GM12878 (cell line): ENCODE measurements around the gene ARL14EP. TPM values are rescaled to one million over a fixed set of nuclear protein-coding genes. Genes with fewer than 3 reads are reported as not detected.

Experiments
- ATAC-seq: fragments of 200-7000 bp; cut with Tn5 transposase; 3 replicates; pipeline ENCODE4 v1.9.1; 2020; ENCODE audit warnings: mild to moderate bottlenecking, moderate library complexity
- BruUV-seq: library from RNA; stranded (reverse); fragments of 400-500 nt; replicated peaks from 2 replicates; lab custom pipeline; 2021; lab: Mats Ljungman, UMichigan
- CTCF ChIA-PET: fragments of 300-600 bp; sonication (Branson Sonifier 250); formaldehyde crosslinking; extraction: SDS; loops from one replicate; lab custom pipeline; 2021; ENCODE audit warnings: inconsistent platforms; lab: Yijun Ruan, JAX
- POLR2A ChIA-PET: fragments of 350-600 bp; formaldehyde crosslinking; extraction: SDS; loops from one replicate; lab custom pipeline; 2021; ENCODE audit warnings: inconsistent platforms; lab: Charles Lee
- RAD21 ChIA-PET: fragments of 300-600 bp; sonication (Branson Sonifier 250); formaldehyde crosslinking; loops from one replicate; lab custom pipeline; 2023; ENCODE audit warnings: antibody characterized with exemption; ENCODE audit not compliant: unreplicated experiment; lab: Charles Lee
- SMC1A ChIA-PET: fragments of 300-600 bp; sonication (Branson Sonifier 250); formaldehyde crosslinking; loops from one replicate; lab custom pipeline; 2023; ENCODE audit not compliant: unreplicated experiment, uncharacterized antibody; lab: Charles Lee
- DNase-seq: peaks from one replicate; pipeline ENCODE4 v3.0.0-alpha.2; 2011; ENCODE audit warnings: low read depth, low spot score
- FAIRE-seq: peaks from 3 replicates; lab custom pipeline; 2011; peaks lifted over from hg19 to GRCh38; lab: Jason Lieb, UNC
- H2AFZ ChIP-seq: 2 replicates; pipeline ENCODE4 v1.6.0; 2011; ENCODE audit warnings: low read depth, low read length, control low read depth; ENCODE audit not compliant: control insufficient read depth
- H3K27ac ChIP-seq: 2 replicates; pipeline ENCODE4 v1.5.1; 2011; ENCODE audit warnings: control low read depth; ENCODE audit not compliant: control insufficient read depth, insufficient read depth
- H3K27me3 ChIP-seq, 2 experiments: replicated peaks in 1 of 2; 2 replicates each; pipeline versions ENCODE4 v1.6.0 to v1.6.1; 2011; ENCODE audit warnings: low read length in 1 of 2; ENCODE audit not compliant: control insufficient read depth in 2 of 2, insufficient read depth in 2 of 2
- H3K36me3 ChIP-seq, 2 experiments: 2 replicates each; pipeline ENCODE4 v1.5.1; 2011; ENCODE audit warnings: low read length in 1 of 2; ENCODE audit not compliant: control insufficient read depth in 2 of 2, insufficient read depth in 2 of 2
- H3K4me1 ChIP-seq: 2 replicates; pipeline ENCODE4 v1.6.1; 2011; ENCODE audit warnings: mild to moderate bottlenecking, low read length, moderate library complexity, mixed read lengths; ENCODE audit not compliant: control insufficient read depth, insufficient read depth
- H3K4me2 ChIP-seq: 2 replicates; pipeline ENCODE4 v1.6.0; 2011; ENCODE audit warnings: control low read depth; ENCODE audit not compliant: control insufficient read depth, insufficient read depth
- H3K4me3 ChIP-seq: fragments of 200-600 bp; sonication (generic); 2 replicates; pipeline ENCODE4 v1.5.1; 2016
- H3K79me2 ChIP-seq: 2 replicates; pipeline ENCODE4 v1.6.0; 2011; ENCODE audit warnings: low read length; ENCODE audit not compliant: control insufficient read depth, insufficient read depth
- H3K9ac ChIP-seq: 2 replicates; pipeline ENCODE4 v1.8.0; 2011; ENCODE audit warnings: low read length, control low read depth, mixed read lengths; ENCODE audit not compliant: control insufficient read depth, insufficient read depth
- H3K9me3 ChIP-seq: replicated peaks from 3 replicates; pipeline ENCODE4 v1.5.1; 2011; ENCODE audit warnings: mild to moderate bottlenecking, low read length; ENCODE audit not compliant: control insufficient read depth, insufficient read depth
- H4K20me1 ChIP-seq: 2 replicates; pipeline ENCODE4 v1.6.0; 2011; ENCODE audit not compliant: control insufficient read depth, insufficient read depth
- ESRRA ChIP-seq: IDR thresholded peaks from 2 replicates; pipeline ENCODE4 v1.6.1; 2012; ENCODE audit warnings: mild to moderate bottlenecking, low read length, improper control_type of control experiment
- EZH2 ChIP-seq: IDR thresholded peaks from 2 replicates; pipeline ENCODE4 v1.6.1; 2012; ENCODE audit warnings: low read depth, mild to moderate bottlenecking, control low read depth, inconsistent platforms, low read length, borderline replicate concordance; ENCODE audit not compliant: control insufficient read depth
- HCFC1 ChIP-seq: fragments of 150-350 bp; IDR thresholded peaks from 2 replicates; pipeline ENCODE4 v1.6.1; 2014; ENCODE audit warnings: low read length
- HDAC2 ChIP-seq: fragments of 200-600 bp; sonication (generic); IDR thresholded peaks from 2 replicates; pipeline ENCODE4 v1.6.1; 2017
- HDAC6 ChIP-seq: fragments of 200-600 bp; sonication (generic); IDR thresholded peaks from one replicate; pipeline ENCODE4 v1.8.0; 2017; ENCODE audit warnings: antibody characterized with exemption; ENCODE audit not compliant: unreplicated experiment
- IKZF1 ChIP-seq: fragments of 450-650 bp; conservative IDR thresholded peaks from 2 replicates; pipeline ENCODE4 v1.6.1; 2017; ENCODE audit warnings: antibody characterized with exemption, mild to moderate bottlenecking
- IRF5 ChIP-seq: fragments of 450-650 bp; IDR thresholded peaks from 2 replicates; pipeline ENCODE4 v1.6.1; 2017; ENCODE audit warnings: borderline replicate concordance
- KAT2A ChIP-seq: conservative IDR thresholded peaks from 2 replicates; pipeline ENCODE4 v1.6.1; 2011; ENCODE audit warnings: low read depth, low read length; ENCODE audit not compliant: control insufficient read depth
- MEF2B ChIP-seq: fragments of 450-650 bp; IDR thresholded peaks from 2 replicates; pipeline ENCODE4 v1.6.1; 2018; ENCODE audit warnings: mild to moderate bottlenecking, moderate library complexity; ENCODE audit not compliant: partially characterized antibody, poor library complexity, severe bottlenecking
- MLLT1 ChIP-seq: fragments of 450-650 bp; IDR thresholded peaks from 2 replicates; pipeline ENCODE4 v1.6.1; 2016; ENCODE audit warnings: mild to moderate bottlenecking
- RUNX3 ChIP-seq: IDR thresholded peaks from 2 replicates; pipeline ENCODE4 v1.6.1; 2012; ENCODE audit warnings: low read length, inconsistent platforms
- STAT3 ChIP-seq: IDR thresholded peaks from 2 replicates; pipeline ENCODE4 v1.6.1; 2011; ENCODE audit warnings: low read depth, low read length, improper control_type of control experiment
- ZBTB40 ChIP-seq: fragments of 450-650 bp; IDR thresholded peaks from 2 replicates; pipeline ENCODE4 v1.6.1; 2016; ENCODE audit warnings: mild to moderate bottlenecking, moderate library complexity, borderline replicate concordance
- ZNF687 ChIP-seq: fragments of 450-650 bp; IDR thresholded peaks from 2 replicates; pipeline ENCODE4 v1.6.1; 2017; ENCODE audit warnings: mild to moderate bottlenecking, moderate library complexity
- WGBS: methylation state at CpG from one replicate; pipeline ENCODE4 v1.1.6; 2016; ENCODE audit warnings: low lambda C conversion rate; ENCODE audit not compliant: insufficient replicate concordance, insufficient coverage; ENCODE audit errors: missing lambda C conversion rate; 5-methylcytosine and 5-hydroxymethylcytosine counted together
- in situ Hi-C: fragments of 300-500 bp; cut with MboI; formaldehyde crosslinking; loops from 9 replicates; pipeline ENCODE4 v1.14.3; 2018; ENCODE audit warnings: mixed read lengths
- intact Hi-C: fragments of 100-400 bp; cut with micrococcal nuclease; formaldehyde crosslinking; loops from one replicate; pipeline ENCODE4 v1.14.2; 2022; ENCODE audit not compliant: unreplicated experiment
- polyA plus RNA-seq, 11 experiments: library from polyadenylated mRNA; depleted of rRNA in 4 of 11; unstranded in 6 of 11; stranded (reverse) in 5 of 11; fragments of >200 nt; fragmentation: Nextera tagmentation in 4 of 11; fragmentation: Illumina TruSeq in 1 of 11; extraction: Ambion mirVana in 4 of 11; extraction: Trizol in 1 of 11; gene quantifications; 1 replicate in 1 of 11; 2 replicates in 10 of 11; pipeline versions ENCODE4 v1.2.1 to v1.2.3, GENCODE V29; 2011 to 2016; ENCODE audit warnings: inconsistent platforms in 2 of 11, missing spikeins in 2 of 11, low read depth in 1 of 11
- total RNA-seq, 4 experiments: library from RNA; depleted of rRNA in 3 of 4; stranded (reverse); fragments of >200 nt in 3 of 4; fragmentation: Illumina TruSeq in 1 of 4; extraction: Trizol in 1 of 4; gene quantifications; 2 replicates each; pipeline versions ENCODE4 v1.2.1 to v1.2.3, GENCODE V29; 2013 to 2021

The ARL14EP gene
- total and polyA plus RNA-seq, 10 of the 15 experiments (the other 5 are each of a cell fraction or from before 2014, with no cell fraction given): 18.1 to 59.8 (median 42.8) TPM

GRCh38 chr11:30356391-30356790 is 33.5 kb downstream of the ARL14EP start:
- BruUV-seq: no TSS peak
- ChIA-PET RAD21 (no interaction called here), CTCF (interaction anchor here (1.1 kb wide), 1 partner anchor 228 kb away, joined by 3 read pairs; no protein-coding TSS in a partner anchor), POLR2A (interaction anchor here (0.6 kb wide), 1 partner anchor 492 kb away, joined by 3 read pairs; no protein-coding TSS in a partner anchor), SMC1A (interaction anchor here (1.0 kb wide), 1 partner anchor 13 kb away, joined by 4 read pairs; no protein-coding TSS in a partner anchor)
- Histone ChIP-seq H3K27ac (no peak overlapping the region), H3K4me3 (no peak overlapping the region), H3K9ac (no peak overlapping the region), H3K4me2 (no peak overlapping the region), H4K20me1 (no peaks in the 10 kb centered on the region), H2AFZ (no peak overlapping the region), H3K79me2 (no peaks in the 10 kb centered on the region), H3K36me3 (no peaks in the 10 kb centered on the region), H3K4me1 (no peaks in the 10 kb centered on the region), H3K9me3 (no peaks in the 10 kb centered on the region), H3K27me3 (no peaks in the 10 kb centered on the region; a peak in 1 of 4 replicates)
- intact Hi-C loops: no loop called here
- DNase-seq (no peak), ATAC-seq (no peak), FAIRE-seq (no peak)
- 21% methylated on average over 4 of the region's 4 CpGs for WGBS
- in situ Hi-C loops: no loop called here
- TF ChIP-seq HDAC2: no peak
- TF ChIP-seq HDAC6: no peak
- TF ChIP-seq IKZF1: no peak
- no peak for TF ChIP-seq MLLT1
- no peak for TF ChIP-seq HCFC1
- TF ChIP-seq KAT2A: no peak
- no peak for TF ChIP-seq MEF2B
- no peak for TF ChIP-seq STAT3
- TF ChIP-seq IRF5: no peak
- no peak for TF ChIP-seq ZBTB40
- TF ChIP-seq ZNF687: no peak
- no peak for TF ChIP-seq EZH2
- no peak for TF ChIP-seq ESRRA
- no peak for TF ChIP-seq RUNX3
